H9 (cell line): ENCODE measurements around the gene FHIT. TPM values are rescaled to one million over a fixed set of nuclear protein-coding genes. Genes with fewer than 3 reads are reported as not detected.

ENCODE experiments used
- DNase-seq: peaks from one replicate; pipeline ENCODE4 v3.0.0-alpha.2; 2017
- H2AFZ ChIP-seq: one replicate; pipeline ENCODE4 v1.6.1; 2013; ENCODE audit warnings: mild to moderate bottlenecking, low read length, control low read depth, moderate library complexity
- H2AK5ac ChIP-seq: 2 replicates; pipeline ENCODE4 v1.6.1; 2013; ENCODE audit warnings: low read length, control low read depth, mixed read lengths; ENCODE audit not compliant: insufficient read length
- H2BK120ac ChIP-seq: one replicate; pipeline ENCODE4 v1.6.1; 2013; ENCODE audit warnings: low read depth, mild to moderate bottlenecking, low read length, control low read depth, inconsistent platforms; ENCODE audit not compliant: poor library complexity, severe bottlenecking
- H2BK12ac ChIP-seq: 2 replicates; pipeline ENCODE4 v1.6.1; 2013; ENCODE audit warnings: low read length, control low read depth, mixed read lengths, low read depth; ENCODE audit not compliant: insufficient read length
- H2BK15ac ChIP-seq: 2 replicates; pipeline ENCODE4 v1.6.1; 2013; ENCODE audit warnings: low read depth, low read length, control low read depth
- H2BK20ac ChIP-seq: one replicate; pipeline ENCODE4 v1.6.1; 2013; ENCODE audit warnings: low read depth, mild to moderate bottlenecking, low read length, control low read depth, inconsistent platforms; ENCODE audit not compliant: poor library complexity, severe bottlenecking
- H2BK5ac ChIP-seq: 2 replicates; pipeline ENCODE4 v1.6.1; 2013; ENCODE audit warnings: low read length, control low read depth, mixed read lengths; ENCODE audit not compliant: insufficient read length
- H3K14ac ChIP-seq: 2 replicates; pipeline ENCODE4 v1.6.1; 2013; ENCODE audit warnings: low read length, control low read depth; ENCODE audit not compliant: insufficient read depth
- H3K18ac ChIP-seq: 2 replicates; pipeline ENCODE4 v1.6.1; 2013; ENCODE audit warnings: low read depth, mild to moderate bottlenecking, mixed read lengths, low read length, control low read depth; ENCODE audit not compliant: insufficient read length
- H3K23ac ChIP-seq: 2 replicates; pipeline ENCODE4 v1.6.1; 2013; ENCODE audit warnings: low read length, control low read depth, mixed read lengths, low read depth; ENCODE audit not compliant: insufficient read length
- H3K23me2 ChIP-seq: 2 replicates; pipeline ENCODE4 v1.6.1; 2013; ENCODE audit warnings: low read depth, mild to moderate bottlenecking, mixed read lengths, low read length, control low read depth; ENCODE audit not compliant: insufficient read length, poor library complexity, severe bottlenecking
- H3K27ac ChIP-seq: 2 replicates; pipeline ENCODE4 v1.5.1; 2013; ENCODE audit warnings: low read length, control low read depth, mixed read lengths, low read depth; ENCODE audit not compliant: insufficient read length
- H3K27me3 ChIP-seq: 2 replicates; pipeline ENCODE4 v1.6.1; 2013; ENCODE audit warnings: low read length, control low read depth, inconsistent platforms; ENCODE audit not compliant: insufficient read depth
- H3K4ac ChIP-seq: 2 replicates; pipeline ENCODE4 v1.6.1; 2013; ENCODE audit warnings: low read depth, mild to moderate bottlenecking, control low read depth, inconsistent platforms, low read length, moderate library complexity
- H3K4me1 ChIP-seq: 2 replicates; pipeline ENCODE4 v1.6.1; 2013; ENCODE audit warnings: low read length, control low read depth, inconsistent platforms; ENCODE audit not compliant: insufficient read depth
- H3K4me2 ChIP-seq: 2 replicates; pipeline ENCODE4 v1.6.1; 2013; ENCODE audit warnings: low read length, control low read depth, mixed read lengths; ENCODE audit not compliant: insufficient read length, insufficient read depth
- H3K56ac ChIP-seq: 2 replicates; pipeline ENCODE4 v1.6.1; 2013; ENCODE audit warnings: low read depth, mild to moderate bottlenecking, mixed read lengths, low read length, control low read depth; ENCODE audit not compliant: insufficient read length
- H3K79me1 ChIP-seq: 2 replicates; pipeline ENCODE4 v1.6.1; 2013; ENCODE audit warnings: low read depth, mild to moderate bottlenecking, moderate library complexity, low read length, control low read depth, inconsistent platforms; ENCODE audit not compliant: insufficient read depth, poor library complexity, severe bottlenecking
- H3K79me2 ChIP-seq: 2 replicates; pipeline ENCODE4 v1.6.1; 2013; ENCODE audit warnings: low read length, control low read depth, inconsistent platforms; ENCODE audit not compliant: insufficient read depth
- H3K9ac ChIP-seq: 2 replicates; pipeline ENCODE4 v1.6.1; 2013; ENCODE audit warnings: low read length, control low read depth, mixed read lengths; ENCODE audit not compliant: insufficient read length; ENCODE audit errors: extremely low read depth
- H3K9me3 ChIP-seq: one replicate; pipeline ENCODE4 v1.6.1; 2013; ENCODE audit warnings: low read depth, low read length, inconsistent platforms; ENCODE audit not compliant: control insufficient read depth
- H3T11ph ChIP-seq: one replicate; pipeline ENCODE4 v1.6.1; 2013; ENCODE audit warnings: mild to moderate bottlenecking, low read length, control low read depth, inconsistent platforms
- H4K20me1 ChIP-seq: one replicate; pipeline ENCODE4 v1.6.1; 2013; ENCODE audit not compliant: control insufficient read depth, insufficient read length, insufficient read depth
- H4K5ac ChIP-seq: 2 replicates; pipeline ENCODE4 v1.6.1; 2013; ENCODE audit warnings: low read depth, mild to moderate bottlenecking, mixed read lengths, low read length, control low read depth; ENCODE audit not compliant: insufficient read length
- H4K8ac ChIP-seq: replicated peaks from 2 replicates; pipeline ENCODE4 v1.6.1; 2013; ENCODE audit warnings: low read length, control low read depth, mixed read lengths, low read depth; ENCODE audit not compliant: insufficient read length
- H4K91ac ChIP-seq: 2 replicates; pipeline ENCODE4 v1.6.1; 2013; ENCODE audit warnings: low read depth, mild to moderate bottlenecking, moderate library complexity, mixed read lengths, low read length, control low read depth; ENCODE audit not compliant: insufficient read length
- H3K27ac Mint-ChIP-seq, 3 experiments: 2 replicates in 2 of 3; 3 replicates in 1 of 3; pipeline ENCODE4 v1.8.0; 2020 to 2021; ENCODE audit warnings: mixed read lengths in 3 of 3, mild to moderate bottlenecking in 1 of 3, moderate library complexity in 1 of 3
- H3K27me3 Mint-ChIP-seq: 2 replicates; pipeline ENCODE4 v1.8.0; 2021; ENCODE audit warnings: low read depth, mild to moderate bottlenecking, moderate library complexity, mixed read lengths
- H3K36me3 Mint-ChIP-seq, 3 experiments: 2 replicates in 2 of 3; 3 replicates in 1 of 3; pipeline ENCODE4 v1.8.0; 2020 to 2021; ENCODE audit warnings: low read depth in 3 of 3, mixed read lengths in 3 of 3; ENCODE audit not compliant: insufficient read depth in 1 of 3
- H3K4me1 Mint-ChIP-seq, 2 experiments: 2 replicates each; pipeline ENCODE4 v1.8.0; 2020; ENCODE audit warnings: mixed read lengths in 2 of 2
- H3K4me3 Mint-ChIP-seq, 2 experiments: 2 replicates in 1 of 2; 3 replicates in 1 of 2; pipeline ENCODE4 v1.8.0; 2020 to 2021; ENCODE audit warnings: mild to moderate bottlenecking in 2 of 2, mixed read lengths in 2 of 2, moderate library complexity in 1 of 2
- H3K9me3 Mint-ChIP-seq, 2 experiments: 2 replicates in 1 of 2; 3 replicates in 1 of 2; pipeline ENCODE4 v1.8.0; 2020; ENCODE audit warnings: mild to moderate bottlenecking in 2 of 2, mixed read lengths in 2 of 2, moderate library complexity in 1 of 2
- total RNA-seq: library from RNA; stranded (reverse); gene quantifications from 2 replicates; pipeline ENCODE4 v1.2.1, GENCODE V29; 2021
- TF ChIP-seq, protein P1 (sequence below): fragments of 200-600 bp; sonication (generic); conservative IDR thresholded peaks from 3 replicates; pipeline ENCODE4 v1.8.0; 2021; ENCODE audit warnings: antibody characterized with exemption, mild to moderate bottlenecking

FHIT gene
- total RNA-seq, 1 experiment from 2014 or later, result 3.0 TPM

DNA sequence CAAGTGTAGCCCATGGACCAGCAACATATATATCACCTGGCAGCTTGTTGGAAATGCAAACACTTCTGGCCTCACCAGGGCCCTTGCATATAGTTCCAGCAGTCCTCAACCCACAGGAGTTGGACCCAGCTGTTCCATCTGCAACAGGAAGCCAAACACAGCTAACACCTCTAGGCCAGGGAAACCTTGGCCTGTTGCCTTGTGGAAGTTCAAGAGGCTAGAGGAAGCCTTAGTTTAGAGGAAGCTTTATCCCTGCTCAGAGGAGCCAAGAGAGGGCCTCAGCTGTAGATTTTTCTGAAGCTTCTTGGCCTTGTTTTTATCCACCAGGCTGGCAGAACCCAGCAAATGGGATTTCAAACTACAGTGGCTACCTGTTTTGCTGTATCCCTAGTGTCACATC, 11.4 kb downstream of the FHIT start:
- no peaks in the 10 kb centered on the region for H3K79me1 ChIP-seq
- Mint-ChIP-seq H3K9me3 (no peaks in the 10 kb centered on the region), H3K36me3 (no peaks in the 10 kb centered on the region), H3K4me3 (no peak overlapping the region), H3K4me1 (peaks cover 59 to 60% of the 10 kb centered on the region in 2 experiments), H3K27me3 (no peaks in the 10 kb centered on the region), H3K27ac (no peak overlapping the region; a peak in 1 of 7 replicates)
- H3K23ac ChIP-seq, result no peak overlapping the region
- H2AK5ac ChIP-seq, result no peak overlapping the region
- H3K9me3 ChIP-seq, result no peaks in the 10 kb centered on the region
- no peak overlapping the region for H2BK20ac ChIP-seq
- H3T11ph ChIP-seq, result no peak overlapping the region
- H2BK120ac ChIP-seq, result no peak overlapping the region
- H3K27me3 ChIP-seq, result no peaks in the 10 kb centered on the region
- no peak overlapping the region for H2BK5ac ChIP-seq
- H3K14ac ChIP-seq, result no peak overlapping the region
- no peaks in the 10 kb centered on the region for H4K20me1 ChIP-seq
- no peaks in the 10 kb centered on the region for H3K23me2 ChIP-seq
- H3K4ac ChIP-seq, result no peak overlapping the region
- H3K56ac ChIP-seq, result no peak overlapping the region
- TF ChIP-seq, protein P1, sequence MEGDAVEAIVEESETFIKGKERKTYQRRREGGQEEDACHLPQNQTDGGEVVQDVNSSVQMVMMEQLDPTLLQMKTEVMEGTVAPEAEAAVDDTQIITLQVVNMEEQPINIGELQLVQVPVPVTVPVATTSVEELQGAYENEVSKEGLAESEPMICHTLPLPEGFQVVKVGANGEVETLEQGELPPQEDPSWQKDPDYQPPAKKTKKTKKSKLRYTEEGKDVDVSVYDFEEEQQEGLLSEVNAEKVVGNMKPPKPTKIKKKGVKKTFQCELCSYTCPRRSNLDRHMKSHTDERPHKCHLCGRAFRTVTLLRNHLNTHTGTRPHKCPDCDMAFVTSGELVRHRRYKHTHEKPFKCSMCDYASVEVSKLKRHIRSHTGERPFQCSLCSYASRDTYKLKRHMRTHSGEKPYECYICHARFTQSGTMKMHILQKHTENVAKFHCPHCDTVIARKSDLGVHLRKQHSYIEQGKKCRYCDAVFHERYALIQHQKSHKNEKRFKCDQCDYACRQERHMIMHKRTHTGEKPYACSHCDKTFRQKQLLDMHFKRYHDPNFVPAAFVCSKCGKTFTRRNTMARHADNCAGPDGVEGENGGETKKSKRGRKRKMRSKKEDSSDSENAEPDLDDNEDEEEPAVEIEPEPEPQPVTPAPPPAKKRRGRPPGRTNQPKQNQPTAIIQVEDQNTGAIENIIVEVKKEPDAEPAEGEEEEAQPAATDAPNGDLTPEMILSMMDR, result no peak
- no peaks in the 10 kb centered on the region for H3K79me2 ChIP-seq
- H3K9ac ChIP-seq, result no peak overlapping the region
- no peak overlapping the region for H2BK12ac ChIP-seq
- no peak for DNase-seq
- no peak overlapping the region for H2AFZ ChIP-seq
- H3K4me2 ChIP-seq, result no peak overlapping the region
- H4K91ac ChIP-seq, result no peak overlapping the region
- H4K5ac ChIP-seq, result no peak overlapping the region
- peaks cover 10% of the 10 kb centered on the region; the same call in 1 of the 2 replicates for H3K4me1 ChIP-seq
- H3K18ac ChIP-seq, result no peak overlapping the region
- H2BK15ac ChIP-seq, result no peak overlapping the region
- H3K27ac ChIP-seq, result no peak overlapping the region
- no peak overlapping the region for H4K8ac ChIP-seq
